IMR-90 (cell line): ENCODE measurements around the gene HMGXB3. TPM values are rescaled to one million over a fixed set of nuclear protein-coding genes. Genes with fewer than 3 reads are reported as not detected.
A peak's percentile ranks its signal among the peaks of the same experiment; 100 is the strongest.

Source experiments
- ATAC-seq: fragments of 200-7000 bp; cut with Tn5 transposase; 2 replicates; pipeline ENCODE4 v1.9.1; 2020; ENCODE audit warnings: low read depth, mild to moderate bottlenecking, moderate library complexity
- BruUV-seq: library from RNA; stranded (reverse); fragments of 400-500 nt; replicated peaks from 2 replicates; lab custom pipeline; 2021; lab: Mats Ljungman, UMichigan
- CTCF ChIA-PET: fragments of 300-600 bp; formaldehyde crosslinking; extraction: SDS; loops from one replicate; lab custom pipeline; 2021; ENCODE audit warnings: antibody characterized with exemption; lab: Yijun Ruan, JAX
- POLR2A ChIA-PET: fragments of 300-600 bp; sonication (Branson Sonifier 250); formaldehyde crosslinking; loops from one replicate; lab custom pipeline; 2022; ENCODE audit warnings: antibody characterized with exemption; ENCODE audit not compliant: unreplicated experiment; lab: Charles Lee
- DNase-seq: peaks from one replicate; pipeline ENCODE4 v3.0.0; 2013
- H2AFZ ChIP-seq: replicated peaks from 2 replicates; pipeline ENCODE3; 2013; ENCODE audit warnings: low read length, mild to moderate bottlenecking; ENCODE audit not compliant: poor library complexity
- H2AK5ac ChIP-seq: 2 replicates; pipeline ENCODE4 v1.6.1; 2013; ENCODE audit warnings: low read depth, low read length, inconsistent platforms
- H2AK9ac ChIP-seq: replicated peaks from 2 replicates; pipeline ENCODE3; 2013; ENCODE audit warnings: mild to moderate bottlenecking, low read depth, low read length, moderate library complexity; ENCODE audit not compliant: poor library complexity
- H2BK120ac ChIP-seq: 2 replicates; pipeline ENCODE4 v1.6.1; 2013; ENCODE audit warnings: low read depth, low read length, inconsistent platforms
- H2BK15ac ChIP-seq: 3 replicates; pipeline ENCODE4 v1.6.1; 2013; ENCODE audit warnings: low read depth, low read length, inconsistent platforms
- H2BK20ac ChIP-seq: 2 replicates; pipeline ENCODE4 v1.6.1; 2013; ENCODE audit warnings: low read depth, mild to moderate bottlenecking, inconsistent platforms, low read length, moderate library complexity
- H2BK5ac ChIP-seq: 2 replicates; pipeline ENCODE4 v1.6.1; 2013; ENCODE audit warnings: mild to moderate bottlenecking, low read depth, low read length, inconsistent platforms; ENCODE audit not compliant: poor library complexity, severe bottlenecking
- H3K14ac ChIP-seq: replicated peaks from 2 replicates; pipeline ENCODE4 v1.6.1; 2013; ENCODE audit warnings: low read depth, low read length, inconsistent platforms
- H3K18ac ChIP-seq: 2 replicates; pipeline ENCODE4 v1.6.1; 2013; ENCODE audit warnings: low read depth, low read length, control low read depth
- H3K23ac ChIP-seq: 2 replicates; pipeline ENCODE4 v1.6.1; 2013; ENCODE audit warnings: low read depth, low read length, inconsistent platforms
- H3K27ac ChIP-seq: 2 replicates; pipeline ENCODE4 v1.5.1; 2013; ENCODE audit warnings: mild to moderate bottlenecking, control low read depth, low read length; ENCODE audit not compliant: insufficient read depth
- H3K27me3 ChIP-seq: 2 replicates; pipeline ENCODE4 v1.6.1; 2013; ENCODE audit warnings: low read length; ENCODE audit not compliant: control insufficient read depth, insufficient read depth
- H3K36me3 ChIP-seq: 2 replicates; pipeline ENCODE4 v1.6.1; 2013; ENCODE audit warnings: low read length, mixed read lengths; ENCODE audit not compliant: control insufficient read depth, insufficient read depth
- H3K4ac ChIP-seq: 2 replicates; pipeline ENCODE4 v1.6.1; 2013; ENCODE audit warnings: low read depth, low read length, inconsistent platforms
- H3K4me1 ChIP-seq: 2 replicates; pipeline ENCODE4 v1.6.1; 2013; ENCODE audit warnings: low read length, mixed read lengths; ENCODE audit not compliant: control insufficient read depth, insufficient read depth
- H3K4me2 ChIP-seq: 2 replicates; pipeline ENCODE4 v1.6.1; 2013; ENCODE audit warnings: low read depth, mild to moderate bottlenecking, control low read depth, low read length, moderate library complexity
- H3K4me3 ChIP-seq: 2 replicates; pipeline ENCODE4 v1.5.1; 2013; ENCODE audit warnings: low read depth, mild to moderate bottlenecking, control low read depth, low read length, moderate library complexity; ENCODE audit not compliant: insufficient read depth
- H3K56ac ChIP-seq: 2 replicates; pipeline ENCODE4 v1.6.1; 2013; ENCODE audit warnings: low read length, inconsistent platforms; ENCODE audit not compliant: insufficient read depth; ENCODE audit errors: extremely low read depth
- H3K79me1 ChIP-seq, 2 experiments: 2 replicates each; pipeline ENCODE4 v1.6.1; 2013; ENCODE audit warnings: low read length in 2 of 2, inconsistent platforms in 1 of 2, low read depth in 1 of 2
- H3K9ac ChIP-seq: 2 replicates; pipeline ENCODE4 v1.6.1; 2013; ENCODE audit warnings: low read depth, low read length, control low read depth
- H3K9me1 ChIP-seq: 2 replicates; pipeline ENCODE4 v1.6.1; 2013; ENCODE audit warnings: low read length, inconsistent platforms; ENCODE audit not compliant: insufficient read depth
- H3K9me3 ChIP-seq: 2 replicates; pipeline ENCODE4 v1.6.1; 2013; ENCODE audit warnings: low read length; ENCODE audit not compliant: control insufficient read depth, insufficient read depth
- H4K20me1 ChIP-seq: 2 replicates; pipeline ENCODE4 v1.6.1; 2013; ENCODE audit warnings: low read length, inconsistent platforms; ENCODE audit not compliant: insufficient read depth
- H4K5ac ChIP-seq: 2 replicates; pipeline ENCODE4 v1.6.1; 2013; ENCODE audit warnings: mild to moderate bottlenecking, low read depth, low read length, control low read depth
- H4K8ac ChIP-seq, 2 experiments: 2 replicates each; pipeline ENCODE4 v1.6.1; 2013; ENCODE audit warnings: low read depth in 2 of 2, low read length in 2 of 2, control low read depth in 1 of 2, inconsistent platforms in 1 of 2
- H4K91ac ChIP-seq: 2 replicates; pipeline ENCODE4 v1.6.1; 2013; ENCODE audit warnings: low read depth, low read length, inconsistent platforms; ENCODE audit not compliant: insufficient read depth
- BHLHE40 ChIP-seq: fragments of 150-350 bp; IDR thresholded peaks from 2 replicates; pipeline ENCODE4 v1.6.1; 2016; ENCODE audit warnings: mild to moderate bottlenecking, low read depth, low read length
- CEBPB ChIP-seq: IDR thresholded peaks from 2 replicates; pipeline ENCODE4 v1.6.1; 2012; ENCODE audit warnings: low read depth, low read length, improper control_type of control experiment
- CHD1 ChIP-seq: IDR thresholded peaks from 2 replicates; pipeline ENCODE4 v1.6.1; 2012; ENCODE audit warnings: low read depth, low read length, improper control_type of control experiment
- CTCF ChIP-seq: conservative IDR thresholded peaks from 2 replicates; pipeline ENCODE4 v1.5.1; 2012; ENCODE audit warnings: mild to moderate bottlenecking, low read depth, low read length, improper control_type of control experiment
- ELK1 ChIP-seq: fragments of 150-350 bp; IDR thresholded peaks from 2 replicates; pipeline ENCODE4 v1.6.1; 2016; ENCODE audit warnings: low read depth, mild to moderate bottlenecking, low read length, moderate library complexity, borderline replicate concordance
- FOS ChIP-seq: fragments of 150-350 bp; IDR thresholded peaks from 2 replicates; pipeline ENCODE4 v1.6.1; 2016; ENCODE audit warnings: low read depth, low read length
- MAFK ChIP-seq: IDR thresholded peaks from 2 replicates; pipeline ENCODE4 v1.6.1; 2012; ENCODE audit warnings: low read depth, low read length, improper control_type of control experiment
- MAZ ChIP-seq: IDR thresholded peaks from 2 replicates; pipeline ENCODE4 v1.6.1; 2012; ENCODE audit warnings: low read depth, mild to moderate bottlenecking, low read length, improper control_type of control experiment, moderate library complexity, borderline replicate concordance
- MXI1 ChIP-seq: IDR thresholded peaks from 2 replicates; pipeline ENCODE4 v1.6.1; 2012; ENCODE audit warnings: low read depth, mild to moderate bottlenecking, low read length, moderate library complexity, borderline replicate concordance
- NFE2L2 ChIP-seq: fragments of 150-350 bp; IDR thresholded peaks from 2 replicates; pipeline ENCODE4 v1.6.1; 2016; ENCODE audit warnings: low read depth, mild to moderate bottlenecking, low read length
- POLR2A ChIP-seq: IDR thresholded peaks from 2 replicates; pipeline ENCODE4 v1.6.1; 2012; ENCODE audit warnings: mild to moderate bottlenecking, low read depth, low read length
- RAD21 ChIP-seq: IDR thresholded peaks from 2 replicates; pipeline ENCODE4 v1.6.1; 2012; ENCODE audit warnings: low read length, improper control_type of control experiment
- RCOR1 ChIP-seq: IDR thresholded peaks from 2 replicates; pipeline ENCODE4 v1.6.1; 2012; ENCODE audit warnings: mild to moderate bottlenecking, low read length, improper control_type of control experiment; ENCODE audit not compliant: insufficient replicate concordance
- RFX5 ChIP-seq: IDR thresholded peaks from 2 replicates; pipeline ENCODE4 v1.8.0; 2012; ENCODE audit warnings: low read depth, mild to moderate bottlenecking, low read length, moderate library complexity
- SMC3 ChIP-seq: fragments of 150-350 bp; IDR thresholded peaks from 2 replicates; pipeline ENCODE4 v1.6.1; 2016; ENCODE audit warnings: low read depth, mild to moderate bottlenecking, antibody characterized with exemption, low read length, moderate library complexity
- USF2 ChIP-seq: fragments of 150-350 bp; IDR thresholded peaks from 2 replicates; pipeline ENCODE4 v1.6.1; 2017; ENCODE audit warnings: mild to moderate bottlenecking, antibody characterized with exemption, low read length, low read depth
- WGBS, 2 experiments: methylation state at CpG; one replicate each; pipeline versions ENCODE4 v1.1.5 to v1.1.7; 2013; ENCODE audit warnings: missing lambda C conversion rate in 2 of 2; ENCODE audit not compliant: insufficient read length in 1 of 2; ENCODE audit errors: extremely low coverage in 2 of 2; 5-methylcytosine and 5-hydroxymethylcytosine counted together
- dilution Hi-C: fragments of 300-500 bp; cut with HindIII; formaldehyde crosslinking; loops from one replicate; pipeline ENCODE4 v1.14.3; 2018; ENCODE audit warnings: low sequenced_read_pairs; ENCODE audit not compliant: unreplicated experiment
- in situ Hi-C: fragments of 300-500 bp; cut with MboI; formaldehyde crosslinking; loops from 3 replicates; pipeline ENCODE4 v1.14.3; 2019; ENCODE audit warnings: low sequenced_read_pairs, inconsistent platforms, mixed read lengths
- intact Hi-C: fragments of 100-400 bp; cut with micrococcal nuclease; formaldehyde crosslinking; loops from 2 replicates; pipeline ENCODE4 v1.10.0; 2022
- polyA plus RNA-seq, 3 experiments: library from polyadenylated mRNA; depleted of rRNA; stranded (reverse); fragments of >200 nt; gene quantifications; 2 replicates each; pipeline ENCODE4 v1.2.3, GENCODE V29; 2012; ENCODE audit warnings: low replicate concordance in 1 of 3
- total RNA-seq: library from RNA; depleted of rRNA; stranded (reverse); fragments of >200 nt; gene quantifications from 2 replicates; pipeline ENCODE4 v1.2.3, GENCODE V29; 2012

HMGXB3 gene
- total and polyA plus RNA-seq, 2 of the 4 experiments (the other 2 are of a cell fraction), result 27.6 to 30.6 TPM

GRCh38 chr5:150068961-150069645 lies 68.6 kb downstream of the HMGXB3 start:
- Histone ChIP-seq H3K4me2 (no peak overlapping the region), H3K23ac (peak overlapping the region; percentile 34; the same call in 1 of the 2 replicates), H3K4ac (no peak overlapping the region), H2BK5ac (no peak overlapping the region), H2AK9ac (no peak overlapping the region), H3K36me3 (no peaks in the 10 kb centered on the region), H3K18ac (no peak overlapping the region), H2BK20ac (no peak overlapping the region), H3K79me1 (no peaks in the 10 kb centered on the region; a peak in 1 of 4 replicates), H3K56ac (no peak overlapping the region), H4K5ac (no peak overlapping the region), H3K14ac (no peak overlapping the region), H4K20me1 (no peaks in the 10 kb centered on the region), H3K27me3 (peaks cover 3% of the 10 kb centered on the region), H3K27ac (no peak overlapping the region), H3K9ac (no peak overlapping the region), H3K9me1 (peaks cover 34% of the 10 kb centered on the region), H3K4me1 (peaks cover 28% of the 10 kb centered on the region), H3K4me3 (no peak overlapping the region), H4K91ac (no peak overlapping the region), H3K9me3 (peaks cover 9% of the 10 kb centered on the region), H2AFZ (no peak overlapping the region), H4K8ac (no peak overlapping the region), H2BK15ac (no peak overlapping the region), H2BK120ac (no peak overlapping the region), H2AK5ac (no peak overlapping the region)
- no TSS peak for BruUV-seq
- DNase-seq (no peak), ATAC-seq (no peak)
- POLR2A ChIA-PET, result no interaction called here
- in situ Hi-C loops, result no loop called here
- intact Hi-C loops, result loop anchor here (5.0 kb wide), 1 partner anchor 43 kb away; no protein-coding TSS in a partner anchor
- CTCF ChIA-PET, result no interaction called here
- TF ChIP-seq RFX5 (no peak), MAZ (no peak), NFE2L2 (no peak), MAFK (no peak), BHLHE40 (no peak), RCOR1 (no peak), ELK1 (no peak), POLR2A (no peak), MXI1 (no peak), CTCF (no peak), SMC3 (no peak), CHD1 (no peak), FOS (no peak), RAD21 (no peak), CEBPB (no peak), USF2 (no peak)
- whole genome bisulfite sequencing, 2 experiments, result 65% methylated on average over 4 of the region's 12 CpGs; no CpG with 5 or more reads in 1 of the 2 experiments
- dilution Hi-C loops, result no loop called here
